ENCODE measurements around the gene THADA. TPM values are rescaled to one million over a fixed set of nuclear protein-coding genes. Genes with fewer than 3 reads are reported as not detected.
"Not testable (repeated sequence)": the region's sequence is repeated elsewhere in the genome, so short reads cannot be mapped to it uniquely, and the experiment has no call there.

THADA gene
- polyA plus RNA-seq, 3 donors: 7.3 to 11.2 (median 9.7) TPM

- Histone ChIP-seq H3K4me3 (replicated peaks in 1 of 3; ENCODE audit: low read depth in 2 of 3, low read length in 3 of 3) (peak overlapping the region; percentile 29 to 76 (median 49)), H3K27me3 (ENCODE audit: control insufficient read depth in 2 of 2, insufficient read depth in 2 of 2, low read length in 2 of 2) (peaks cover 40 to 66% of the 10 kb centered on the region in 2 donors), H3K4me2 (replicated peaks; ENCODE audit: extremely low read depth, low read length, poor library complexity, severe bottlenecking) (peak overlapping the region; percentile 89), H3K27ac (ENCODE audit: low read depth in 1 of 2, low read length in 2 of 2) (no peak overlapping the region), H3K9ac (ENCODE audit: insufficient read depth, low read length, poor library complexity, severe bottlenecking) (peak overlapping the region; percentile 56), H2AFZ (ENCODE audit: insufficient read depth, low read depth, low read length, poor library complexity, severe bottlenecking) (peak overlapping the region; percentile 78), H3K36me3 (replicated peaks in 1 of 2; ENCODE audit: control insufficient read depth in 1 of 2, insufficient read depth in 2 of 2, low read length in 2 of 2) (no peaks in the 10 kb centered on the region), H3K79me2 (ENCODE audit: insufficient read depth, low read length) (no peaks in the 10 kb centered on the region), H3K4me1 (ENCODE audit: control insufficient read depth in 1 of 2, insufficient read depth in 2 of 2, low read length in 2 of 2) (peaks cover 17 to 19% of the 10 kb centered on the region in 2 donors), H3K9me3 (replicated peaks in 1 of 2; ENCODE audit: control insufficient read depth in 1 of 2, insufficient read depth in 1 of 2, low read length in 2 of 2) (peaks cover 4 to 9% of the 10 kb centered on the region in 2 donors), H4K20me1 (ENCODE audit: insufficient read depth, low read length) (no peaks in the 10 kb centered on the region)
- intact Hi-C loops (cut with micrococcal nuclease): no loop called here
- 25% methylated on average over 9 of the region's 10 CpGs for WGBS (ENCODE audit: insufficient coverage)
- DNase-seq: no peak
- Mint-ChIP-seq H3K9me3 (peaks cover 2 to 18% (median 13%) of the 10 kb centered on the region in 7 donors), H3K36me3 (peaks cover 0 to 6% of the 10 kb centered on the region in 2 donors), H3K27me3 (ENCODE audit: low read depth in 3 of 3) (peaks cover 49 to 69% (median 55%) of the 10 kb centered on the region in 3 donors), H3K4me3 (peak overlapping the region; percentile 72 to 90), H3K27ac (peak overlapping the region in 1 of 7 donors; percentile 70), H3K4me1 (peaks cover 16% of the 10 kb centered on the region)
- no peak for TF ChIP-seq CTCF (IDR thresholded peaks at IDR 0.05)
Measured at GRCh38 chr2:43636621-43637020, 40.8 kb upstream of the THADA start.

GRCh38 chr2:43636153-43636552 is 40.3 kb upstream of the THADA start:
- H2AFZ ChIP-seq (ENCODE audit: insufficient read depth, low read depth, low read length, poor library complexity, severe bottlenecking); H3K9ac ChIP-seq (ENCODE audit: insufficient read depth, low read length, poor library complexity, severe bottlenecking); H3K4me3 ChIP-seq (replicated peaks in 1 of 3; ENCODE audit: low read depth in 2 of 3, low read length in 3 of 3); H4K20me1 ChIP-seq (ENCODE audit: insufficient read depth, low read length); H3K4me2 ChIP-seq (replicated peaks; ENCODE audit: extremely low read depth, low read length, poor library complexity, severe bottlenecking); H3K36me3 ChIP-seq (replicated peaks in 1 of 2; ENCODE audit: control insufficient read depth in 1 of 2, insufficient read depth in 2 of 2, low read length in 2 of 2); H3K9me3 ChIP-seq (replicated peaks in 1 of 2; ENCODE audit: control insufficient read depth in 1 of 2, insufficient read depth in 1 of 2, low read length in 2 of 2); H3K36me3 Mint-ChIP-seq; DNase-seq; H3K27ac Mint-ChIP-seq; H3K27ac ChIP-seq (ENCODE audit: low read depth in 1 of 2, low read length in 2 of 2); H3K79me2 ChIP-seq (ENCODE audit: insufficient read depth, low read length); intact Hi-C loops (cut with micrococcal nuclease): not testable (repeated sequence)
- Mint-ChIP-seq H3K4me1 (peaks cover 16% of the 10 kb centered on the region), H3K9me3 (peaks cover 2 to 18% (median 13%) of the 10 kb centered on the region in 7 donors), H3K4me3 (peak overlapping the region in 1 of 2 donors; percentile 90), H3K27me3 (ENCODE audit: low read depth in 3 of 3) (peaks cover 52 to 71% (median 55%) of the 10 kb centered on the region in 3 donors)
- Histone ChIP-seq H3K27me3 (ENCODE audit: control insufficient read depth in 2 of 2, insufficient read depth in 2 of 2, low read length in 2 of 2) (peaks cover 41 to 69% of the 10 kb centered on the region in 2 donors), H3K4me1 (ENCODE audit: control insufficient read depth in 1 of 2, insufficient read depth in 2 of 2, low read length in 2 of 2) (peaks cover 17 to 19% of the 10 kb centered on the region in 2 donors)
- WGBS (ENCODE audit: insufficient coverage): 94% methylated on average over 8 of the region's 12 CpGs

All from CD14-positive monocyte (primary cell).